GM12874 (cell line): ENCODE results near the gene PRKAR2B.

Experiments
- CTCF ChIP-seq: IDR thresholded peaks from 2 replicates; pipeline ENCODE4 v1.5.1; 2011; ENCODE audit warnings: low read depth, mild to moderate bottlenecking, control low read depth, low read length, moderate library complexity; ENCODE audit not compliant: insufficient read depth

Gene PRKAR2B

GRCh38 chr7:107125475-107125874 lies 81.0 kb downstream of the PRKAR2B start:
- TF ChIP-seq CTCF = no peak

GRCh38 chr7:107128217-107128616 lies 83.7 kb downstream of the PRKAR2B start:
- no peak for TF ChIP-seq CTCF

- no peak for TF ChIP-seq CTCF
Measured at GRCh38 chr7:107128748-107129147, 84.2 kb downstream of the PRKAR2B start.

- no peak for TF ChIP-seq CTCF
Measured at GRCh38 chr7:107130487-107131220, 86.1 kb downstream of the PRKAR2B start.

- TF ChIP-seq CTCF = no peak
Measured at GRCh38 chr7:107133396-107133795, 88.9 kb downstream of the PRKAR2B start.

GRCh38 chr7:107138696-107139420 lies 94.4 kb downstream of the PRKAR2B start:
- TF ChIP-seq CTCF = no peak

- TF ChIP-seq CTCF = no peak
Measured at GRCh38 chr7:107145067-107145838, 100.7 kb downstream of the PRKAR2B start.
